GM23248 (cell line): ENCODE data around the gene GGT6. TPM values are rescaled to one million over a fixed set of nuclear protein-coding genes. Genes with fewer than 3 reads are reported as not detected.

Experiments used
- DNase-seq: peaks from one replicate; pipeline ENCODE4 v3.0.0-alpha.2; 2015
- H2AFZ ChIP-seq: fragments of 200-600 bp; sonication (generic); 2 replicates; pipeline ENCODE4 v1.6.1; 2016; ENCODE audit warnings: antibody characterized with exemption
- H3F3A ChIP-seq: fragments of 200-600 bp; sonication (generic); 2 replicates; pipeline ENCODE4 v1.6.1; 2016; ENCODE audit warnings: mild to moderate bottlenecking, antibody characterized with exemption, mixed run types; ENCODE audit not compliant: insufficient read depth
- H3K27ac ChIP-seq: fragments of 200-600 bp; sonication (generic); 2 replicates; pipeline ENCODE4 v1.5.1; 2016; ENCODE audit warnings: mild to moderate bottlenecking
- H3K27me3 ChIP-seq: fragments of 200-600 bp; sonication (generic); replicated peaks from 2 replicates; pipeline ENCODE4 v1.6.1; 2016; ENCODE audit warnings: mild to moderate bottlenecking; ENCODE audit not compliant: insufficient read depth
- H3K36me3 ChIP-seq: fragments of 200-600 bp; sonication (generic); 2 replicates; pipeline ENCODE4 v1.6.1; 2016; ENCODE audit warnings: low read depth, mild to moderate bottlenecking
- H3K4me1 ChIP-seq: fragments of 200-600 bp; sonication (generic); 2 replicates; pipeline ENCODE4 v1.6.1; 2016; ENCODE audit warnings: mild to moderate bottlenecking; ENCODE audit not compliant: insufficient read depth
- H3K4me2 ChIP-seq: fragments of 200-600 bp; sonication (generic); one replicate; pipeline ENCODE4 v1.6.1; 2016; ENCODE audit warnings: mild to moderate bottlenecking; ENCODE audit not compliant: unreplicated experiment
- H3K4me3 ChIP-seq: fragments of 200-600 bp; sonication (generic); 2 replicates; pipeline ENCODE4 v1.5.1; 2016; ENCODE audit warnings: mild to moderate bottlenecking
- H3K79me2 ChIP-seq: fragments of 200-600 bp; sonication (generic); 2 replicates; pipeline ENCODE4 v1.6.1; 2016; ENCODE audit warnings: mild to moderate bottlenecking; ENCODE audit not compliant: insufficient read depth
- H3K9ac ChIP-seq: fragments of 200-600 bp; sonication (generic); 2 replicates; pipeline ENCODE4 v1.6.1; 2016; ENCODE audit warnings: mild to moderate bottlenecking
- H3K9me2 ChIP-seq: fragments of 200-600 bp; sonication (generic); 2 replicates; pipeline ENCODE4 v1.6.1; 2016; ENCODE audit warnings: mixed run types, mild to moderate bottlenecking, moderate library complexity; ENCODE audit not compliant: insufficient read depth
- H3K9me3 ChIP-seq: fragments of 200-600 bp; sonication (generic); one replicate; pipeline ENCODE4 v1.6.1; 2017; ENCODE audit warnings: low read depth
- H4K20me1 ChIP-seq: fragments of 200-600 bp; sonication (generic); 2 replicates; pipeline ENCODE4 v1.6.0; 2016; ENCODE audit not compliant: insufficient read depth
- EZH2 ChIP-seq: fragments of 200-600 bp; sonication (generic); IDR thresholded peaks from 2 replicates; pipeline ENCODE4 v1.6.1; 2018; ENCODE audit warnings: antibody characterized with exemption, mild to moderate bottlenecking; ENCODE audit not compliant: insufficient read depth, poor library complexity, severe bottlenecking
- EZH2phosphoT487 ChIP-seq: fragments of 200-600 bp; sonication (generic); IDR thresholded peaks from 2 replicates; pipeline ENCODE4 v1.6.1; 2018; ENCODE audit warnings: antibody characterized with exemption, moderate library complexity, mild to moderate bottlenecking, low read depth; ENCODE audit not compliant: insufficient read depth
- WGBS, 2 experiments: methylation state at CpG; one replicate each; pipeline ENCODE4 v1.1.6; 2015 to 2017; ENCODE audit warnings: low lambda C conversion rate in 2 of 2, low coverage in 1 of 2; ENCODE audit errors: missing lambda C conversion rate in 2 of 2; 5-methylcytosine and 5-hydroxymethylcytosine counted together
- in situ Hi-C: fragments of 300-500 bp; cut with MboI; formaldehyde crosslinking; loops from 2 replicates; pipeline ENCODE4 v1.15.0; 2020
- polyA plus RNA-seq: library from polyadenylated mRNA; unstranded; fragments of >200 nt; fragmentation: Nextera tagmentation; extraction: Ambion mirVana; gene quantifications from 2 replicates; pipeline ENCODE4 v1.2.1, GENCODE V29; 2016
- total RNA-seq: library from RNA; depleted of rRNA; stranded (reverse); fragments of >200 nt; shearing (Covaris generic); gene quantifications from 2 replicates; pipeline ENCODE4 v1.2.3, GENCODE V29; 2014

GGT6 gene
- total and polyA plus RNA-seq, 2 experiments from 2014 or later, result not detected

DNA sequence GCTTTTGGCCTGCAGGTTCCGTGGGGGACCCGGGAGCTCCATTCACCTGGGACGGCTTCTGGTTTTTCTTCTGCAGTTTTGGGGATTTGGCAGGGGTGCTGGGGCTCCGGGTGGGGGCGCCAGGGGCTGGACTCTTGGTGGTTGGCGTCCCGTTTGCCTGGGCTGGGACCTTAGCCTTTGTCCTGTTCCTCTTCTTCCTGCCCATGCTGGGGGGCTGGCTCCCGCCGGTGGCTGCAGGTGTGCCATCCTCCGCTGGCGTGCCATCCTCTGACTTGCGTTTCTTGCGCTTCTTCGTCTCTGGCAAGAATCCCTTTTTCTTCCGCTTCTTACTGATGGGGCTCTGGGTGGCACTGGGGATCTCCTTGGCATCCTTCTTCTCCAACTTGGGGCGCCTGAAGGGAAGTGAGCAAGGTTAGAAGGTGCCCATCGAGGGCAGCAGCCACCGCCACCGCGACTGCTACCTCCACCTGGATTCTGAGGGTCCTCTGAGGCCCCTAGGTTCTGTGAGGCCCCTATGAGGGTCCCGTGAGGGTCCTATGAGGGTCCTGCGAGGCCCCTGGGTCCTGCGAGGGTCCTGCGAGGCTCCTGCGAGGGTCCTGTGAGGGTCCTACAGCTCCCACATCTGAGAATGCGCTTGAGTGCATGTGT is 20.7 kb downstream of the GGT6 start:
- H3K27ac ChIP-seq, result no peak overlapping the region
- no peak for TF ChIP-seq EZH2
- H4K20me1 ChIP-seq, result no peaks in the 10 kb centered on the region
- no peaks in the 10 kb centered on the region for H3K27me3 ChIP-seq
- no peaks in the 10 kb centered on the region for H3F3A ChIP-seq
- no peaks in the 10 kb centered on the region for H3K9me2 ChIP-seq
- H3K4me1 ChIP-seq, result no peaks in the 10 kb centered on the region
- H3K9me3 ChIP-seq, result no peaks in the 10 kb centered on the region
- 90 to 91% methylated on average over 23 to 26 of the region's 26 CpGs for WGBS, 2 experiments
- no peaks in the 10 kb centered on the region for H3K79me2 ChIP-seq
- no peaks in the 10 kb centered on the region for H3K36me3 ChIP-seq
- no peak overlapping the region for H2AFZ ChIP-seq
- no peak overlapping the region for H3K9ac ChIP-seq
- in situ Hi-C loops, result no loop called here
- DNase-seq, result no peak
- H3K4me2 ChIP-seq, result no peak overlapping the region
- H3K4me3 ChIP-seq, result no peak overlapping the region

- DNase-seq, result no peak
- H4K20me1 ChIP-seq, result no peaks in the 10 kb centered on the region
- TF ChIP-seq EZH2phosphoT487 (no peak), EZH2 (no peak)
- no peak overlapping the region for H3K27ac ChIP-seq
- H3K9me3 ChIP-seq, result no peaks in the 10 kb centered on the region
- H3K79me2 ChIP-seq, result no peaks in the 10 kb centered on the region
- no peaks in the 10 kb centered on the region for H3K4me1 ChIP-seq
- H3K4me3 ChIP-seq, result no peak overlapping the region
- H3K4me2 ChIP-seq, result no peak overlapping the region
- H3K9ac ChIP-seq, result no peak overlapping the region
- no peaks in the 10 kb centered on the region for H3K9me2 ChIP-seq
- no peaks in the 10 kb centered on the region for H3K36me3 ChIP-seq
- no peaks in the 10 kb centered on the region for H3K27me3 ChIP-seq
- H3F3A ChIP-seq, result no peaks in the 10 kb centered on the region
- no peak overlapping the region for H2AFZ ChIP-seq
- in situ Hi-C loops, result no loop called here
- WGBS, 2 experiments, result 96 to 98% methylated on average over 8 of the region's 8 CpGs
Observed at GRCh38 chr17:4539025-4539424, 21.4 kb downstream of the GGT6 start.

DNA sequence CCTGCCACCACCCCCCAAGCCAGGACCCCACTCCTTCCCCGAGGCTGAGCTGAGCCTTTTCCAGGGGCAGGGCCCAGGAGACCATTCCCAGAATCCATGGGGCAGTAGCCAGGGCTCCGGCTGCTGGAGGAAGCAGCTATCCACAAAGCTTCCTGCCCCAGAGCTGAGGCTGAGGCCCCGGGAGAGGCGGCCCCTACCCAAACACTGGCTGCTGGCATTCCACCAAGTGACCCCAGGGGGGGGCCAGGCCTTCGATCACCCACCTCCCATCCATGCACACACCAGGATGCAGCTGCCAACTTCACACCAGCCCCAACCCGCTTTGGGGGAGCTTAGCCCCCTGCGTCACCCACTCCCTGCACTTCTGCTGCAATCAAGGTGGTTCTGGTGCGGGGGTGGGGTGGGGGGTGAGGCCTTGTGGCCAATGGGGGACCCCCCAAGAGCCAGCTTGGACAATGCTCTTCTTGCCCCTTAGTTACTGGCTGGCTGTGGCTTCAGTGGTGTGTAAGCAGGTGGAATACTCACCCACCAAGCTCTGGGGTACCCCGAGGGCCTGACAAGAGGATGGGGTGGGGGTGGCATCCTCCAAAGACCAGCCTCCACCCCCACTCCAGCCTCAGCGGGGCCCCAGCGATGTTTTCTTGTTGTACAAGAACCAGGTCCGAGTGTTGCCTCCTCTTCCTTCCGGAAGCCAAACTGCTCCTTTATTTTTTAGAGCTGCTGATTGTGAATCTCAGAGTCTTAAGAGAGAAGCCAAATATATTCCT is 22.0 kb downstream of the GGT6 start:
- H3K27ac ChIP-seq, result no peak overlapping the region
- H3K79me2 ChIP-seq, result no peaks in the 10 kb centered on the region
- H3K9me3 ChIP-seq, result no peaks in the 10 kb centered on the region
- no peaks in the 10 kb centered on the region for H4K20me1 ChIP-seq
- in situ Hi-C loops, result no loop called here
- H3K9me2 ChIP-seq, result no peaks in the 10 kb centered on the region
- no peak overlapping the region for H3K9ac ChIP-seq
- H2AFZ ChIP-seq, result no peak overlapping the region
- no peaks in the 10 kb centered on the region for H3K36me3 ChIP-seq
- no peak overlapping the region for H3K4me2 ChIP-seq
- H3K4me1 ChIP-seq, result no peaks in the 10 kb centered on the region
- no peak for DNase-seq
- H3K27me3 ChIP-seq, result no peaks in the 10 kb centered on the region
- no peak for TF ChIP-seq EZH2phosphoT487
- no peak for TF ChIP-seq EZH2
- WGBS, 2 experiments, result 85 to 86% methylated on average over 12 to 13 of the region's 13 CpGs
- no peak overlapping the region for H3K4me3 ChIP-seq
- H3F3A ChIP-seq, result no peaks in the 10 kb centered on the region

GRCh38 chr17:4537451-4538235 is 22.7 kb downstream of the GGT6 start:
- H3K36me3 ChIP-seq, result no peaks in the 10 kb centered on the region
- in situ Hi-C loops, result no loop called here
- no peaks in the 10 kb centered on the region for H3F3A ChIP-seq
- H3K9me3 ChIP-seq, result no peaks in the 10 kb centered on the region
- H3K27ac ChIP-seq, result no peak overlapping the region
- DNase-seq, result peak; percentile 15
- WGBS, 2 experiments, result 67 to 68% methylated on average over 19 of the region's 19 CpGs
- no peak overlapping the region for H3K4me3 ChIP-seq
- no peak for TF ChIP-seq EZH2
- TF ChIP-seq EZH2phosphoT487, result no peak
- no peak overlapping the region for H2AFZ ChIP-seq
- H3K79me2 ChIP-seq, result no peaks in the 10 kb centered on the region
- H3K9ac ChIP-seq, result no peak overlapping the region
- no peak overlapping the region for H3K4me2 ChIP-seq
- H4K20me1 ChIP-seq, result no peaks in the 10 kb centered on the region
- H3K4me1 ChIP-seq, result no peaks in the 10 kb centered on the region
- no peaks in the 10 kb centered on the region for H3K27me3 ChIP-seq
- H3K9me2 ChIP-seq, result no peaks in the 10 kb centered on the region
